Measurements from ENCODE around the gene AUTS2. TPM values are rescaled to one million over a fixed set of nuclear protein-coding genes. Genes with fewer than 3 reads are reported as not detected.

Gene AUTS2
- total and polyA plus RNA-seq, 2 donors (not counting 1 experiment from before 2014, with no cell fraction given): 0.60 to 9.1 TPM

- Histone ChIP-seq H2AFZ (ENCODE audit: low read length) (no peak overlapping the region), H3K9ac (ENCODE audit: insufficient read depth, low read length) (no peak overlapping the region), H3K4me1 (ENCODE audit: control insufficient read depth, extremely low read depth, insufficient read depth, low read length) (no peaks in the 10 kb centered on the region), H3K79me2 (ENCODE audit: control insufficient read depth, insufficient read depth, low read length) (no peaks in the 10 kb centered on the region), H3K4me3 (replicated peaks in 1 of 4; ENCODE audit: control extremely low read depth in 1 of 4, insufficient read depth in 1 of 4, low read depth in 3 of 4, low read length in 4 of 4) (no peak overlapping the region), H3K9me3 (ENCODE audit: control insufficient read depth, insufficient read depth, low read depth, low read length) (no peaks in the 10 kb centered on the region), H3K4me2 (ENCODE audit: extremely low read depth, insufficient read depth, low read length) (no peak overlapping the region), H3K27me3 (ENCODE audit: control insufficient read depth, insufficient read depth, low read length) (no peaks in the 10 kb centered on the region), H3K36me3 (ENCODE audit: control insufficient read depth, insufficient read depth, low read length) (no peaks in the 10 kb centered on the region), H3K27ac (ENCODE audit: insufficient read depth, low read length) (no peak overlapping the region), H4K20me1 (ENCODE audit: control insufficient read depth, extremely low read depth, insufficient read depth, low read length) (no peaks in the 10 kb centered on the region)
- TF ChIP-seq EZH2 (IDR thresholded peaks at IDR 0.05; ENCODE audit: low read length, missing control alignments): no peak
- TF ChIP-seq, protein P1, sequence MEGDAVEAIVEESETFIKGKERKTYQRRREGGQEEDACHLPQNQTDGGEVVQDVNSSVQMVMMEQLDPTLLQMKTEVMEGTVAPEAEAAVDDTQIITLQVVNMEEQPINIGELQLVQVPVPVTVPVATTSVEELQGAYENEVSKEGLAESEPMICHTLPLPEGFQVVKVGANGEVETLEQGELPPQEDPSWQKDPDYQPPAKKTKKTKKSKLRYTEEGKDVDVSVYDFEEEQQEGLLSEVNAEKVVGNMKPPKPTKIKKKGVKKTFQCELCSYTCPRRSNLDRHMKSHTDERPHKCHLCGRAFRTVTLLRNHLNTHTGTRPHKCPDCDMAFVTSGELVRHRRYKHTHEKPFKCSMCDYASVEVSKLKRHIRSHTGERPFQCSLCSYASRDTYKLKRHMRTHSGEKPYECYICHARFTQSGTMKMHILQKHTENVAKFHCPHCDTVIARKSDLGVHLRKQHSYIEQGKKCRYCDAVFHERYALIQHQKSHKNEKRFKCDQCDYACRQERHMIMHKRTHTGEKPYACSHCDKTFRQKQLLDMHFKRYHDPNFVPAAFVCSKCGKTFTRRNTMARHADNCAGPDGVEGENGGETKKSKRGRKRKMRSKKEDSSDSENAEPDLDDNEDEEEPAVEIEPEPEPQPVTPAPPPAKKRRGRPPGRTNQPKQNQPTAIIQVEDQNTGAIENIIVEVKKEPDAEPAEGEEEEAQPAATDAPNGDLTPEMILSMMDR (conservative IDR thresholded peaks at IDR 0.05 in 1 of 2, IDR thresholded peaks at IDR 0.05 in 1 of 2; ENCODE audit: low read depth in 1 of 2, low read length in 2 of 2): no peak
- DNase-seq (ENCODE audit: low read depth in 2 of 2): no peak
Measured at GRCh38 chr7:69907720-69908119, 309.4 kb downstream of the AUTS2 start.

GRCh38 chr7:69908454-69908853 lies 310.2 kb downstream of the AUTS2 start:
- no peak for TF ChIP-seq EZH2 (IDR thresholded peaks at IDR 0.05; ENCODE audit: low read length, missing control alignments)
- TF ChIP-seq, protein P1 (conservative IDR thresholded peaks at IDR 0.05 in 1 of 2, IDR thresholded peaks at IDR 0.05 in 1 of 2; ENCODE audit: low read depth in 1 of 2, low read length in 2 of 2): no peak
- H3K4me2 ChIP-seq (ENCODE audit: extremely low read depth, insufficient read depth, low read length): no peak overlapping the region
- H3K27ac ChIP-seq (ENCODE audit: insufficient read depth, low read length): no peak overlapping the region
- DNase-seq (ENCODE audit: low read depth in 2 of 2): no peak
- H3K4me1 ChIP-seq (ENCODE audit: control insufficient read depth, extremely low read depth, insufficient read depth, low read length): no peaks in the 10 kb centered on the region
- H3K9me3 ChIP-seq (ENCODE audit: control insufficient read depth, insufficient read depth, low read depth, low read length): no peaks in the 10 kb centered on the region
- no peaks in the 10 kb centered on the region for H4K20me1 ChIP-seq (ENCODE audit: control insufficient read depth, extremely low read depth, insufficient read depth, low read length)
- no peak overlapping the region for H2AFZ ChIP-seq (ENCODE audit: low read length)
- no peak overlapping the region for H3K9ac ChIP-seq (ENCODE audit: insufficient read depth, low read length)
- H3K4me3 ChIP-seq (replicated peaks in 1 of 4; ENCODE audit: control extremely low read depth in 1 of 4, insufficient read depth in 1 of 4, low read depth in 3 of 4, low read length in 4 of 4): no peak overlapping the region
- H3K79me2 ChIP-seq (ENCODE audit: control insufficient read depth, insufficient read depth, low read length): no peaks in the 10 kb centered on the region
- no peaks in the 10 kb centered on the region for H3K36me3 ChIP-seq (ENCODE audit: control insufficient read depth, insufficient read depth, low read length)
- no peaks in the 10 kb centered on the region for H3K27me3 ChIP-seq (ENCODE audit: control insufficient read depth, insufficient read depth, low read length)

DNA sequence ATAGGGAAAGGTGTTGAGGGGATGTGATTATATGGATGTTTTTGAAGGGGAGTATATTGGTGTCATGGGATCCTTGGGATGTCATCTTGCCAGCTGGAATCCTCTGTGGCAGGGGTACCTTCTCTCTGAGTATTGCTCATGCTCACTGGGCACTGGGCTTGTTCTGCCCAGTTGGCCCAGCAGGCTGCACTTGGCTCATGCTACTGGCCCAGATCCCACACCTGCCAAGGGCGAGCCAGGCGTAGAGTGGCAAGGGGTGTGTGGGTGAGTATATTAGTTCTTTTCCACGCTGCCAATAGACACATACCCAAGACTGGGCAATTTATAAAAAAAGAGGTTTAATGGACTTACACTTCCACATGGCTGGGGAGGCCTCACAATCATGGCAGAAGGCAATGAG lies 311.9 kb downstream of the AUTS2 start:
- Histone ChIP-seq H3K9ac (ENCODE audit: insufficient read depth, low read length) (no peak overlapping the region), H3K27me3 (ENCODE audit: control insufficient read depth, insufficient read depth, low read length) (no peaks in the 10 kb centered on the region), H3K36me3 (ENCODE audit: control insufficient read depth, insufficient read depth, low read length) (no peaks in the 10 kb centered on the region), H3K9me3 (ENCODE audit: control insufficient read depth, insufficient read depth, low read depth, low read length) (no peaks in the 10 kb centered on the region), H3K27ac (ENCODE audit: insufficient read depth, low read length) (no peak overlapping the region), H3K4me3 (replicated peaks in 1 of 4; ENCODE audit: control extremely low read depth in 1 of 4, insufficient read depth in 1 of 4, low read depth in 3 of 4, low read length in 4 of 4) (no peak overlapping the region), H2AFZ (ENCODE audit: low read length) (no peak overlapping the region), H3K4me2 (ENCODE audit: extremely low read depth, insufficient read depth, low read length) (no peak overlapping the region), H3K79me2 (ENCODE audit: control insufficient read depth, insufficient read depth, low read length) (no peaks in the 10 kb centered on the region), H3K4me1 (ENCODE audit: control insufficient read depth, extremely low read depth, insufficient read depth, low read length) (no peaks in the 10 kb centered on the region), H4K20me1 (ENCODE audit: control insufficient read depth, extremely low read depth, insufficient read depth, low read length) (no peaks in the 10 kb centered on the region)
- TF ChIP-seq, protein P1 (conservative IDR thresholded peaks at IDR 0.05 in 1 of 2, IDR thresholded peaks at IDR 0.05 in 1 of 2; ENCODE audit: low read depth in 1 of 2, low read length in 2 of 2): no peak
- TF ChIP-seq EZH2 (IDR thresholded peaks at IDR 0.05; ENCODE audit: low read length, missing control alignments): no peak
- no peak for DNase-seq (ENCODE audit: low read depth in 2 of 2)
